GM12878 (cell line): ENCODE measurements around the gene PLPP6. TPM values are rescaled to one million over a fixed set of nuclear protein-coding genes. Genes with fewer than 3 reads are reported as not detected.

Experiments
- ATAC-seq: fragments of 200-7000 bp; cut with Tn5 transposase; 3 replicates; pipeline ENCODE4 v1.9.1; 2020; ENCODE audit warnings: mild to moderate bottlenecking, moderate library complexity
- BruUV-seq: library from RNA; stranded (reverse); fragments of 400-500 nt; replicated peaks from 2 replicates; lab custom pipeline; 2021; lab: Mats Ljungman, UMichigan
- CTCF ChIA-PET: fragments of 300-600 bp; sonication (Branson Sonifier 250); formaldehyde crosslinking; extraction: SDS; loops from one replicate; lab custom pipeline; 2021; ENCODE audit warnings: inconsistent platforms; lab: Yijun Ruan, JAX
- POLR2A ChIA-PET: fragments of 350-600 bp; formaldehyde crosslinking; extraction: SDS; loops from one replicate; lab custom pipeline; 2021; ENCODE audit warnings: inconsistent platforms; lab: Charles Lee
- RAD21 ChIA-PET: fragments of 300-600 bp; sonication (Branson Sonifier 250); formaldehyde crosslinking; loops from one replicate; lab custom pipeline; 2023; ENCODE audit warnings: antibody characterized with exemption; ENCODE audit not compliant: unreplicated experiment; lab: Charles Lee
- SMC1A ChIA-PET: fragments of 300-600 bp; sonication (Branson Sonifier 250); formaldehyde crosslinking; loops from one replicate; lab custom pipeline; 2023; ENCODE audit not compliant: unreplicated experiment, uncharacterized antibody; lab: Charles Lee
- DNase-seq: peaks from one replicate; pipeline ENCODE4 v3.0.0-alpha.2; 2011; ENCODE audit warnings: low read depth, low spot score
- FAIRE-seq: peaks from 3 replicates; lab custom pipeline; 2011; peaks lifted over from hg19 to GRCh38; lab: Jason Lieb, UNC
- H2AFZ ChIP-seq: 2 replicates; pipeline ENCODE4 v1.6.0; 2011; ENCODE audit warnings: low read depth, low read length, control low read depth; ENCODE audit not compliant: control insufficient read depth
- H3K27ac ChIP-seq: 2 replicates; pipeline ENCODE4 v1.5.1; 2011; ENCODE audit warnings: control low read depth; ENCODE audit not compliant: control insufficient read depth, insufficient read depth
- H3K27me3 ChIP-seq, 2 experiments: replicated peaks in 1 of 2; 2 replicates each; pipeline versions ENCODE4 v1.6.0 to v1.6.1; 2011; ENCODE audit warnings: low read length in 1 of 2; ENCODE audit not compliant: control insufficient read depth in 2 of 2, insufficient read depth in 2 of 2
- H3K36me3 ChIP-seq, 2 experiments: 2 replicates each; pipeline ENCODE4 v1.5.1; 2011; ENCODE audit warnings: low read length in 1 of 2; ENCODE audit not compliant: control insufficient read depth in 2 of 2, insufficient read depth in 2 of 2
- H3K4me1 ChIP-seq: 2 replicates; pipeline ENCODE4 v1.6.1; 2011; ENCODE audit warnings: mild to moderate bottlenecking, low read length, moderate library complexity, mixed read lengths; ENCODE audit not compliant: control insufficient read depth, insufficient read depth
- H3K4me2 ChIP-seq: 2 replicates; pipeline ENCODE4 v1.6.0; 2011; ENCODE audit warnings: control low read depth; ENCODE audit not compliant: control insufficient read depth, insufficient read depth
- H3K4me3 ChIP-seq: fragments of 200-600 bp; sonication (generic); 2 replicates; pipeline ENCODE4 v1.5.1; 2016
- H3K79me2 ChIP-seq: 2 replicates; pipeline ENCODE4 v1.6.0; 2011; ENCODE audit warnings: low read length; ENCODE audit not compliant: control insufficient read depth, insufficient read depth
- H3K9ac ChIP-seq: 2 replicates; pipeline ENCODE4 v1.8.0; 2011; ENCODE audit warnings: low read length, control low read depth, mixed read lengths; ENCODE audit not compliant: control insufficient read depth, insufficient read depth
- H3K9me3 ChIP-seq: replicated peaks from 3 replicates; pipeline ENCODE4 v1.5.1; 2011; ENCODE audit warnings: mild to moderate bottlenecking, low read length; ENCODE audit not compliant: control insufficient read depth, insufficient read depth
- H4K20me1 ChIP-seq: 2 replicates; pipeline ENCODE4 v1.6.0; 2011; ENCODE audit not compliant: control insufficient read depth, insufficient read depth
- BCL3 ChIP-seq: IDR thresholded peaks from 2 replicates; pipeline ENCODE4 v1.6.1; 2011; ENCODE audit warnings: borderline replicate concordance, low read depth, mild to moderate bottlenecking, moderate library complexity, low read length; ENCODE audit not compliant: insufficient read depth, poor library complexity, severe bottlenecking
- HDGF ChIP-seq: fragments of 450-650 bp; IDR thresholded peaks from 2 replicates; pipeline ENCODE4 v1.6.1; 2016; ENCODE audit warnings: antibody characterized with exemption
- MLLT1 ChIP-seq: fragments of 450-650 bp; IDR thresholded peaks from 2 replicates; pipeline ENCODE4 v1.6.1; 2016; ENCODE audit warnings: mild to moderate bottlenecking
- NBN ChIP-seq: fragments of 450-650 bp; IDR thresholded peaks from 2 replicates; pipeline ENCODE4 v1.6.1; 2016
- NFYB ChIP-seq: IDR thresholded peaks from 2 replicates; pipeline ENCODE4 v1.6.1; 2011; ENCODE audit warnings: low read depth, mild to moderate bottlenecking, low read length, improper control_type of control experiment, moderate library complexity; ENCODE audit not compliant: insufficient read depth
- PRDM15 ChIP-seq: fragments of 450-650 bp; formaldehyde crosslinking; IDR thresholded peaks from 2 replicates; pipeline ENCODE4 v1.4.0; 2020; ENCODE audit warnings: mild to moderate bottlenecking, moderate library complexity
- WGBS: methylation state at CpG from one replicate; pipeline ENCODE4 v1.1.6; 2016; ENCODE audit warnings: low lambda C conversion rate; ENCODE audit not compliant: insufficient replicate concordance, insufficient coverage; ENCODE audit errors: missing lambda C conversion rate; 5-methylcytosine and 5-hydroxymethylcytosine counted together
- in situ Hi-C: fragments of 300-500 bp; cut with MboI; formaldehyde crosslinking; loops from 9 replicates; pipeline ENCODE4 v1.14.3; 2018; ENCODE audit warnings: mixed read lengths
- intact Hi-C: fragments of 100-400 bp; cut with micrococcal nuclease; formaldehyde crosslinking; loops from one replicate; pipeline ENCODE4 v1.14.2; 2022; ENCODE audit not compliant: unreplicated experiment
- polyA plus RNA-seq, 11 experiments: library from polyadenylated mRNA; depleted of rRNA in 4 of 11; unstranded in 6 of 11; stranded (reverse) in 5 of 11; fragments of >200 nt; fragmentation: Nextera tagmentation in 4 of 11; fragmentation: Illumina TruSeq in 1 of 11; extraction: Ambion mirVana in 4 of 11; extraction: Trizol in 1 of 11; gene quantifications; 1 replicate in 1 of 11; 2 replicates in 10 of 11; pipeline versions ENCODE4 v1.2.1 to v1.2.3, GENCODE V29; 2011 to 2016; ENCODE audit warnings: inconsistent platforms in 2 of 11, missing spikeins in 2 of 11, low read depth in 1 of 11
- total RNA-seq, 4 experiments: library from RNA; depleted of rRNA in 3 of 4; stranded (reverse); fragments of >200 nt in 3 of 4; fragmentation: Illumina TruSeq in 1 of 4; extraction: Trizol in 1 of 4; gene quantifications; 2 replicates each; pipeline versions ENCODE4 v1.2.1 to v1.2.3, GENCODE V29; 2013 to 2021

PLPP6 gene
- total and polyA plus RNA-seq, 10 of the 15 experiments (the other 5 are each of a cell fraction or from before 2014, with no cell fraction given): 1.6 to 11.3 (median 6.9) TPM

GRCh38 chr9:4662989-4663792 is 1.1 kb downstream of the PLPP6 start:
- no TSS peak for BruUV-seq
- Histone ChIP-seq H3K4me1 (peaks cover 21% of the 10 kb centered on the region), H3K9me3 (no peaks in the 10 kb centered on the region), H3K4me3 (peak overlapping the region; percentile 85), H3K9ac (peak overlapping the region; percentile 73), H4K20me1 (no peaks in the 10 kb centered on the region; the same call in 1 of the 2 replicates), H2AFZ (no peak overlapping the region), H3K4me2 (peak overlapping the region; percentile 100), H3K36me3 (no peaks in the 10 kb centered on the region), H3K79me2 (peaks cover 5% of the 10 kb centered on the region), H3K27me3 (no peaks in the 10 kb centered on the region), H3K27ac (no peak overlapping the region)
- CTCF ChIA-PET: interaction anchor here (0.6 to 3.5 kb wide), 8 partner anchors 19 to 154 kb away, joined by 3 to 14 read pairs (median 4); partner anchors contain the start of gene AK3
- no peak for TF ChIP-seq PRDM15 (CRISPR knock-in tag)
- peak; percentile 56 for TF ChIP-seq MLLT1
- TF ChIP-seq NBN: 0 out of 2 replicates have a peak, but pooled peaks have one; percentile 12
- no peak for TF ChIP-seq BCL3
- TF ChIP-seq NFYB: no peak
- 0 out of 2 replicates have a peak, but pooled peaks have one; percentile 15 for TF ChIP-seq HDGF
- intact Hi-C loops (loop anchor here (10.0 kb wide), 1 partner anchor 782 kb away; no protein-coding TSS in a partner anchor), in situ Hi-C loops (no loop called here)
- RAD21 ChIA-PET: interaction anchor here (0.8 to 1.0 kb wide), 3 partner anchors 19 to 77 kb away, joined by 3 to 4 read pairs (median 3); partner anchors contain the start of gene AK3
- POLR2A ChIA-PET: interaction anchor here (1.0 to 1.6 kb wide), 2 partner anchors 9 to 18 kb away, joined by 4 read pairs; no protein-coding TSS in a partner anchor
- WGBS: 85% methylated on average over 13 of the region's 13 CpGs
- ATAC-seq: peak; percentile 2; the same call in 2 of the 3 replicates
- no peak for DNase-seq
- SMC1A ChIA-PET: interaction anchor here (1.6 to 2.1 kb wide), 4 partner anchors 18 to 77 kb away, joined by 4 to 6 read pairs (median 4); partner anchors contain the start of gene AK3
- FAIRE-seq: no peak
